ENCODE results near the gene USF1.

GRCh38 chr1:161048949-161049722 is 3.4 kb upstream of the USF1 start:
- TF ChIP-seq CTCF (IDR thresholded peaks at IDR 0.05) (no peak), POLR2A (IDR thresholded peaks at IDR 0.05) (no peak)

Data from right lobe of liver (tissue), 4 donors.